CD14-positive monocyte (primary cell): ENCODE results near the gene XXYLT1. TPM values are rescaled to one million over a fixed set of nuclear protein-coding genes. Genes with fewer than 3 reads are reported as not detected.

Experiments
- DNase-seq, 3 donors: peaks; one replicate each; pipeline ENCODE4 v3.0.0-alpha.2; 2011 to 2022
- H2AFZ ChIP-seq: 2 replicates; pipeline ENCODE4 v1.6.0; 2012; ENCODE audit warnings: mild to moderate bottlenecking, low read depth, low read length, inconsistent platforms; ENCODE audit not compliant: insufficient read depth, poor library complexity, severe bottlenecking
- H3K27ac ChIP-seq, 2 donors: 1 replicate in 1 of 2; 2 replicates in 1 of 2; pipeline ENCODE4 v1.5.1; 2012 to 2013; ENCODE audit warnings: low read length in 2 of 2, control low read depth in 1 of 2, inconsistent platforms in 1 of 2, low read depth in 1 of 2, mild to moderate bottlenecking in 1 of 2
- H3K27me3 ChIP-seq, 2 donors: one replicate each; pipeline versions ENCODE4 v1.6.0 to v1.6.1; 2011 to 2013; ENCODE audit warnings: low read length in 2 of 2; ENCODE audit not compliant: control insufficient read depth in 2 of 2, insufficient read depth in 2 of 2
- H3K36me3 ChIP-seq, 2 donors: replicated peaks in 1 of 2; 1 replicate in 1 of 2; 2 replicates in 1 of 2; pipeline versions ENCODE4 v1.5.1 to v1.6.1; 2012 to 2013; ENCODE audit warnings: low read length in 2 of 2, control low read depth in 1 of 2, inconsistent platforms in 1 of 2, mild to moderate bottlenecking in 1 of 2; ENCODE audit not compliant: insufficient read depth in 2 of 2, control insufficient read depth in 1 of 2
- H3K4me1 ChIP-seq, 2 donors: 1 replicate in 1 of 2; 2 replicates in 1 of 2; pipeline versions ENCODE4 v1.5.1 to v1.6.1; 2012 to 2013; ENCODE audit warnings: low read length in 2 of 2, control low read depth in 1 of 2, inconsistent platforms in 1 of 2, mild to moderate bottlenecking in 1 of 2, moderate library complexity in 1 of 2; ENCODE audit not compliant: insufficient read depth in 2 of 2, control insufficient read depth in 1 of 2
- H3K4me2 ChIP-seq: replicated peaks from 2 replicates; pipeline ENCODE3; 2012; ENCODE audit warnings: low read length, moderate library complexity, mild to moderate bottlenecking; ENCODE audit not compliant: poor library complexity, severe bottlenecking; ENCODE audit errors: extremely low read depth
- H3K4me3 ChIP-seq, 3 experiments: fragments of 200-600 bp in 1 of 3; sonication (generic) in 1 of 3; replicated peaks in 1 of 3; 1 replicate in 2 of 3; 2 replicates in 1 of 3; pipeline ENCODE4 v1.5.1; 2011 to 2013; ENCODE audit warnings: low read length in 3 of 3, mild to moderate bottlenecking in 3 of 3, control low read depth in 2 of 3, low read depth in 2 of 3, inconsistent platforms in 1 of 3, moderate library complexity in 1 of 3
- H3K79me2 ChIP-seq: 2 replicates; pipeline ENCODE4 v1.6.0; 2012; ENCODE audit warnings: mild to moderate bottlenecking, control low read depth, inconsistent platforms, low read length, moderate library complexity; ENCODE audit not compliant: insufficient read depth
- H3K9ac ChIP-seq: 2 replicates; pipeline ENCODE4 v1.6.0; 2017; ENCODE audit warnings: low read length, mild to moderate bottlenecking; ENCODE audit not compliant: insufficient read depth, poor library complexity, severe bottlenecking
- H3K9me3 ChIP-seq, 2 donors: replicated peaks in 1 of 2; 1 replicate in 1 of 2; 2 replicates in 1 of 2; pipeline versions ENCODE4 v1.5.1 to v1.6.1; 2012 to 2013; ENCODE audit warnings: low read length in 2 of 2, control low read depth in 1 of 2; ENCODE audit not compliant: control insufficient read depth in 1 of 2, insufficient read depth in 1 of 2
- H4K20me1 ChIP-seq: 2 replicates; pipeline ENCODE4 v1.6.0; 2012; ENCODE audit warnings: mild to moderate bottlenecking, low read length, control low read depth, moderate library complexity; ENCODE audit not compliant: insufficient read depth
- H3K27ac Mint-ChIP-seq, 7 donors: one replicate each; pipeline ENCODE4 v1.8.0; 2020; ENCODE audit warnings: mild to moderate bottlenecking in 7 of 7, mixed read lengths in 7 of 7, moderate library complexity in 6 of 7, inconsistent platforms in 2 of 7
- H3K27me3 Mint-ChIP-seq, 3 donors: one replicate each; pipeline ENCODE4 v1.8.0; 2021 to 2022; ENCODE audit warnings: low read depth in 3 of 3, mild to moderate bottlenecking in 3 of 3, mixed read lengths in 3 of 3, moderate library complexity in 3 of 3, inconsistent platforms in 1 of 3
- H3K36me3 Mint-ChIP-seq, 2 donors: one replicate each; pipeline ENCODE4 v1.8.0; 2020; ENCODE audit warnings: mixed read lengths in 2 of 2, inconsistent platforms in 1 of 2, mild to moderate bottlenecking in 1 of 2
- H3K4me1 Mint-ChIP-seq: one replicate; pipeline ENCODE4 v1.8.0; 2020; ENCODE audit warnings: mild to moderate bottlenecking, mixed read lengths
- H3K4me3 Mint-ChIP-seq, 2 donors: one replicate each; pipeline ENCODE4 v1.8.0; 2020; ENCODE audit warnings: mild to moderate bottlenecking in 2 of 2, mixed read lengths in 2 of 2, moderate library complexity in 1 of 2
- H3K9me3 Mint-ChIP-seq, 7 donors: one replicate each; pipeline ENCODE4 v1.8.0; 2020 to 2022; ENCODE audit warnings: mixed read lengths in 7 of 7, mild to moderate bottlenecking in 6 of 7, moderate library complexity in 6 of 7, inconsistent platforms in 2 of 7
- WGBS: methylation state at CpG from one replicate; pipeline ENCODE4 v1.1.5; 2013; ENCODE audit warnings: missing lambda C conversion rate; ENCODE audit not compliant: insufficient coverage; 5-methylcytosine and 5-hydroxymethylcytosine counted together
- intact Hi-C, 2 donors: fragments of 100-400 bp; cut with micrococcal nuclease; formaldehyde crosslinking; loops; one replicate each; pipeline versions ENCODE4 v1.15.0 to v1.15.1; 2023
- polyA plus RNA-seq, 3 donors: library from polyadenylated mRNA; depleted of rRNA in 1 of 3; unstranded in 2 of 3; stranded (reverse) in 1 of 3; fragments of 300-500 nt in 2 of 3; fragments of >200 nt in 1 of 3; fragmentation: Illumina TruSeq in 2 of 3; gene quantifications; 1 replicate in 2 of 3; 2 replicates in 1 of 3; pipeline ENCODE4 v1.2.3, GENCODE V29; 2012 to 2021
- TF ChIP-seq, protein P1 (sequence below): fragments of 200-600 bp; IDR thresholded peaks from one replicate; pipeline ENCODE4 v1.8.0; 2022; ENCODE audit warnings: antibody characterized with exemption, mild to moderate bottlenecking

XXYLT1 gene
- polyA plus RNA-seq, 3 donors, result 11.8 to 13.5 (median 13.2) TPM

DNA sequence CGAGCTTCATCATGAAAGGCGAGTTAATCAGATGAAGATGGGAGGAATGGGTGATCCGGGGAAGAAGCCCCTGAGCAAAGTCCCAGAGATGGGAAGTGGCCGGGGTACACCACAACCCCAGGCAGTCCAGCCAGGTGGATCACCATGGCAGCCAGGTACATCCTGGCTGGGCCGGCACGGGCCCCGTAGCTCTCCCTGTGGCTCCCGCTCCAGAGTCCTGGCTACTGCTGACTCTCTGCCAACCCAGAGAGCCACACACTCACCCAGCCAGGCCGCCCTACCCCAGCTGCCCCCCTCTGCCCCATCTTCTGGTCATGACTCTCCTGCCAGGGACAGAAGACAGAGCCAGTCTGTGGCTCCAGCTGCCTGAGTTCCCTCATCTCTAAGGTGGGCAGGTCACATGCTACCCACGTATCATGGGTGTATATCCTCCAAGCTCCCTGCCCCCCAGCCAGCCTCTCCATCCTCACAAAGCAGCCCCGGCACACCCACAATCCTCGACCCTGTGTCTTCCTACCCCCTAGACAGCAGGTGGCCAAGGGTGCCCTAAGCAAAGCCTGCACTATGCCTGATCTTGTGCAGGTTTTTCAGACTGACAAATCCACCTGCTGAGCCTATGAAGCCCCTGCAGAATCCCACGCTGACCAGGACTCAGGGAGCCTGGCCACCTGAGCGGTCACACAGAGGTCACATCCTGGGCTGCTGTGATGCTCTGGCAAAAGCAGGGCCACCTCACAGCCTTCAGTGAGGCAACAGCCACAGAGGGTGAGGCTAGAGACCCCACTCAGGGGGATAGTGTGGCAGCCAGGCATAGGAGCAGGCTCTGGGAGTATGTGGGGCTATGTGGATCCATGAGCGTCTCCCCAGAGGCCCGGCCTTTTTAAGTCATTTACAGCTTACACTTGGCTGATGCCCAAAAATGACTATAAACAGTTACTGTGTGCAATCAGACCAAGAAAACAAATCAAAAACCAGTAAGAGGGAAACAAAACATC lies 13.2 kb downstream of the XXYLT1 start:
- Histone ChIP-seq H3K4me2 (no peak overlapping the region), H4K20me1 (no peaks in the 10 kb centered on the region), H3K79me2 (peaks cover 21% of the 10 kb centered on the region), H2AFZ (no peak overlapping the region), H3K36me3 (peaks cover 0 to 7% of the 10 kb centered on the region in 2 donors), H3K27ac (no peak overlapping the region), H3K9ac (no peak overlapping the region), H3K4me1 (peaks cover 19 to 34% of the 10 kb centered on the region in 2 donors), H3K4me3 (no peak overlapping the region), H3K9me3 (no peaks in the 10 kb centered on the region), H3K27me3 (no peaks in the 10 kb centered on the region)
- TF ChIP-seq, protein P1, sequence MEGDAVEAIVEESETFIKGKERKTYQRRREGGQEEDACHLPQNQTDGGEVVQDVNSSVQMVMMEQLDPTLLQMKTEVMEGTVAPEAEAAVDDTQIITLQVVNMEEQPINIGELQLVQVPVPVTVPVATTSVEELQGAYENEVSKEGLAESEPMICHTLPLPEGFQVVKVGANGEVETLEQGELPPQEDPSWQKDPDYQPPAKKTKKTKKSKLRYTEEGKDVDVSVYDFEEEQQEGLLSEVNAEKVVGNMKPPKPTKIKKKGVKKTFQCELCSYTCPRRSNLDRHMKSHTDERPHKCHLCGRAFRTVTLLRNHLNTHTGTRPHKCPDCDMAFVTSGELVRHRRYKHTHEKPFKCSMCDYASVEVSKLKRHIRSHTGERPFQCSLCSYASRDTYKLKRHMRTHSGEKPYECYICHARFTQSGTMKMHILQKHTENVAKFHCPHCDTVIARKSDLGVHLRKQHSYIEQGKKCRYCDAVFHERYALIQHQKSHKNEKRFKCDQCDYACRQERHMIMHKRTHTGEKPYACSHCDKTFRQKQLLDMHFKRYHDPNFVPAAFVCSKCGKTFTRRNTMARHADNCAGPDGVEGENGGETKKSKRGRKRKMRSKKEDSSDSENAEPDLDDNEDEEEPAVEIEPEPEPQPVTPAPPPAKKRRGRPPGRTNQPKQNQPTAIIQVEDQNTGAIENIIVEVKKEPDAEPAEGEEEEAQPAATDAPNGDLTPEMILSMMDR, result no peak
- Mint-ChIP-seq H3K36me3 (peaks cover 9 to 12% of the 10 kb centered on the region in 2 donors), H3K4me3 (no peak overlapping the region), H3K27me3 (peaks cover 0 to 2% (median under 1%) of the 10 kb centered on the region in 3 donors), H3K9me3 (no peaks in the 10 kb centered on the region), H3K27ac (peak overlapping the region in 1 of 7 donors; percentile 66), H3K4me1 (peaks cover 22% of the 10 kb centered on the region)
- 92% methylated on average over 13 of the region's 16 CpGs for WGBS
- intact Hi-C loops, result loop anchor here in 1 of 2 donors (10.0 kb wide), 1 partner anchor 153 kb away; no protein-coding TSS in a partner anchor
- no peak for DNase-seq

DNA sequence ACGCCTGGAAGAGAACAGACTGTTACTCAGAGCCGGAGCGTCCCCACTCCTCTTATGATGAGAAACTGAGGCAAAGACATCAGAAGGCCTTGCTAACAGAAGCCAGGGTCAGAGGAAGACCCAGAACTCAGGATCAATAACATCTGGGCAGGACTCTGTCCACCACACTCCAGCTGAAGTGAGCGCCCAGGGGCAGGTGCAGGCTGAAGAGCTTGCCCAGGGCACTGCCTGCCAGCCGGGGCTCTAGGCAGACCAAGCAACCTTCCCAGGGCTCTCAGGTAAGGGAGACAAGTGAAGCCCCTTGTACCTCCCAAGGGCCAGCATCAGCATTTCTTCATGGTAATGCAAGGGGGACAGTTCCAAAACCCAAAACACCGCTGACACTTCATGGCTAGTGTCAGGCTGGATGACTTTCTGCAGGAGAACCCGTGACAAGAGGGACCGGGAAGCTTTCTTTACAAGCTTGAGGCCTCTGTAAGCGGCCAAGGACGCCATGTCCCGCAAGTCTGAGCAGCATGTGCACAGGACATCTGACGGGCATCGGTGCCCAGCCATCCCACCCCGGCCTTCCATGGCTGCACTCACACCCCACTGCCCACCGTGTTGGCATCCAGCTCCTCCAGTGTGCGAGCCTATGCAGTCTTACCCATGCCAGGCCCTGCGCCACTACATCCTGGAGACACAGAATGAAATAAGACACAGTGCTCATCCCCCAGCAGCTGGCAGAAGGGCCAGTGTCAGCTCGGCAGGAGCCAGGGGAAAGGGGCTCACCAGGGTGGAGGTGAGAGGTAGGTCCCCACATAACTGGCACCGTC lies 14.1 kb downstream of the XXYLT1 start:
- H3K4me3 ChIP-seq, result no peak overlapping the region
- Mint-ChIP-seq H3K9me3 (no peaks in the 10 kb centered on the region), H3K27me3 (peaks cover 0 to 5% (median 2%) of the 10 kb centered on the region in 3 donors), H3K36me3 (peaks cover 9 to 12% of the 10 kb centered on the region in 2 donors), H3K4me3 (no peak overlapping the region), H3K27ac (no peak overlapping the region), H3K4me1 (peaks cover 19% of the 10 kb centered on the region)
- TF ChIP-seq, protein P1, result no peak
- intact Hi-C loops, result loop anchor here in 1 of 2 donors (10.0 kb wide), 1 partner anchor 152 kb away; no protein-coding TSS in a partner anchor
- H3K79me2 ChIP-seq, result peaks cover 18% of the 10 kb centered on the region
- peaks cover under 1% of the 10 kb centered on the region for H4K20me1 ChIP-seq
- H2AFZ ChIP-seq, result no peak overlapping the region
- 94% methylated on average over 18 of the region's 19 CpGs for WGBS
- no peaks in the 10 kb centered on the region for H3K27me3 ChIP-seq
- no peak for DNase-seq
- H3K9me3 ChIP-seq, result no peaks in the 10 kb centered on the region
- H3K36me3 ChIP-seq, result peaks cover 0 to 7% of the 10 kb centered on the region in 2 donors
- H3K4me1 ChIP-seq, result peaks cover 19 to 27% of the 10 kb centered on the region in 2 donors
- no peak overlapping the region for H3K9ac ChIP-seq
- H3K27ac ChIP-seq, result no peak overlapping the region
- no peak overlapping the region for H3K4me2 ChIP-seq
